HS-5 (cell line): ENCODE results near the gene SEC24C.
"Not testable (repeated sequence)": the region's sequence is repeated elsewhere in the genome, so short reads cannot be mapped to it uniquely, and the experiment has no call there.

Source experiments
- DNase-seq: peaks from one replicate; pipeline ENCODE4 v3.0.0-alpha.2; 2012; ENCODE audit warnings: low read depth

SEC24C gene

GRCh38 chr10:73732931-73733623, 11.1 kb upstream of the SEC24C start:
- no peak for DNase-seq

GRCh38 chr10:73734028-73734720, 10.0 kb upstream of the SEC24C start:
- DNase-seq: no peak

GRCh38 chr10:73734796-73735305, 9.3 kb upstream of the SEC24C start:
- no peak for DNase-seq

- not testable (repeated sequence) for DNase-seq
These were observed 3.5 kb upstream of the SEC24C start for GRCh38 chr10:73740501-73741254.

- DNase-seq: no peak
These were observed 1.8 kb upstream of the SEC24C start for GRCh38 chr10:73742454-73742734.

GRCh38 chr10:73743327-73743904, 756 bp upstream of the SEC24C start:
- DNase-seq: no peak

- DNase-seq: no peak
These were observed 448 bp downstream of the SEC24C start for GRCh38 chr10:73744664-73744975.

- DNase-seq: no peak
These were observed 2.5 kb downstream of the SEC24C start for GRCh38 chr10:73746721-73747120.

GRCh38 chr10:73750819-73751218, 6.6 kb downstream of the SEC24C start:
- no peak for DNase-seq

- DNase-seq: no peak
These were observed 12.0 kb downstream of the SEC24C start for GRCh38 chr10:73756183-73756582.

- no peak for DNase-seq
These were observed 14.7 kb downstream of the SEC24C start for GRCh38 chr10:73758704-73759511.

GRCh38 chr10:73759512-73760115, 15.4 kb downstream of the SEC24C start:
- no peak for DNase-seq

GRCh38 chr10:73761781-73762180, 17.6 kb downstream of the SEC24C start:
- no peak for DNase-seq

- DNase-seq: no peak
These were observed 18.7 kb downstream of the SEC24C start for GRCh38 chr10:73762915-73763314.

GRCh38 chr10:73763343-73763742, 19.2 kb downstream of the SEC24C start:
- DNase-seq: no peak

- no peak for DNase-seq
These were observed 20.9 kb downstream of the SEC24C start for GRCh38 chr10:73765066-73765465.

- no peak for DNase-seq
These were observed 24.7 kb downstream of the SEC24C start for GRCh38 chr10:73768881-73769280.

GRCh38 chr10:73769396-73769795, 25.2 kb downstream of the SEC24C start:
- no peak for DNase-seq

- no peak for DNase-seq
These were observed 27.6 kb downstream of the SEC24C start for GRCh38 chr10:73771722-73772280.

GRCh38 chr10:73772281-73773151, 28.3 kb downstream of the SEC24C start:
- peak; percentile 49 for DNase-seq
